Fibroblast of lung (primary cell): ENCODE data around the gene TRMT44.

Source experiments
- CTCF ChIP-seq, 2 donors: IDR thresholded peaks in 1 of 2; conservative IDR thresholded peaks in 1 of 2; 1 replicate in 1 of 2; 2 replicates in 1 of 2; pipeline ENCODE4 v1.5.1; 2011 to 2012; ENCODE audit warnings: low read length in 2 of 2, control low read depth in 1 of 2, inconsistent platforms in 1 of 2, low read depth in 1 of 2, mild to moderate bottlenecking in 1 of 2
- EZH2 ChIP-seq: IDR thresholded peaks from 2 replicates; pipeline ENCODE4 v1.5.1; 2012; ENCODE audit warnings: low read length, control low read depth, mild to moderate bottlenecking; ENCODE audit errors: missing control alignments

- TF ChIP-seq EZH2 (no peak), CTCF (conservative IDR thresholded peaks at IDR 0.05 in 1 of 2, IDR thresholded peaks at IDR 0.05 in 1 of 2; ENCODE audit: low read depth in 1 of 2, low read length in 2 of 2) (no peak)
Observed at GRCh38 chr4:8431553-8431952, 9.0 kb upstream of the TRMT44 start.
